CD4-positive, alpha-beta T cell treated with Interleukin-4 for 4 hours (primary cell): ENCODE measurements around the gene HLCS.
A peak's percentile ranks its signal among the peaks of the same experiment; 100 is the strongest.

Experiments used
- DNase-seq: peaks from one replicate; pipeline ENCODE4 v3.0.0-alpha.2; 2020

HLCS gene

DNA sequence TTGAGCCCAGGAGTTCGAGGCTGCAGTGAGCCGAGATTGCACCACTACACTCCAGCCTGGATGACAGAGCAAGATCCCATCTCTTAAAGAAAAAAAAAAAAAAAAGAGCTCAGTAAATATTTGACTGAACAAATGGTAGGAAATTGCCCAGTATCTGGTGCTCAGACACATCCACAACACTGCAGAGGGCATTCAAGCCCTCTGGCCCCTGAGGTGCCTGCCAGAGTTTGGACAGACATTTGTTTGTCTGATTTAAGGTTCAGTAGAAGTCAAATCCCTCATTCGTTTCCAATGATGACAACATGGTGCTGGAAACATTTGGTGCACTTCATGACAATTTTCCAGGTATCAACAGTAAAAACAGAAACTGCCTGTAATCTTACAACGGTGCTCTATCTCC, 86.6 kb downstream of the HLCS start:
- DNase-seq, result no peak

DNA sequence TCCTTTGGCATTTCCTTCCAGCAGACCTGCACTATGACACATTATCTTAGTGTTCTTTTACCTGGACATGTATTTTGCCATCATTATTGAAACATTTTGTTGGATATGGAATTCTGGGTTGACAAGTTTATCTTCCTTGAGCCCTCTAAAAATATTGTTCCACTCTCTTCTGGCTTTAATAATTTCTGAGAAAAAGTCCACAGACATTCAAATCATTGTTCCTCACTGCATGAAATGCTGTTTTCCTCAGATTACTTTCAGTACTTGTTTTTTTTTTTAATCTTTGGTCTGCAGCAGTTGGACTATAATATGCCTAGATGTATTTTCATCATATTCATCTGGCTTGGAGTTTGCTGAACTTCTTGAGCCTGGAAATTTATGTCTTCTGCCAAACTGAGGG, 88.7 kb downstream of the HLCS start:
- no peak for DNase-seq

DNA sequence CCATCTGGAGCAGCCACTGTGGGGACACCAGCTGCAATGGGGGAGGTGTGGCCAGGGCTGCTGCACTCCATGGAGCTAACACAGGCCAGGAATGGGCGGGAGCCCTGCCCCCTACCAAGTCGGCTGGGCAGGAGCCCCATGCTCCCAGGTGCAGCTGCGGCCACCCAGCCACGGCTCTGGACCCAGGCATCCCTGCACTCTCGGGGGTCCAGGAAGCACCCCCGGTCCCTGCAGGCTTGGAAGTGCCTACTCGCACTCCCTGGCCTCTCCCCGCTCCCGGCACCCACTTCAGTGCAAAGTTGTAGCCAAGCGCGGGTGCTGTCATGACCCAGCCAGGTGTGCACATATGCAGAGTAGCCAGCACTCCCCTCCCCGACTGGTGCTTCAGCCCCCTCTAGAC, 91.8 kb downstream of the HLCS start:
- no peak for DNase-seq

DNA sequence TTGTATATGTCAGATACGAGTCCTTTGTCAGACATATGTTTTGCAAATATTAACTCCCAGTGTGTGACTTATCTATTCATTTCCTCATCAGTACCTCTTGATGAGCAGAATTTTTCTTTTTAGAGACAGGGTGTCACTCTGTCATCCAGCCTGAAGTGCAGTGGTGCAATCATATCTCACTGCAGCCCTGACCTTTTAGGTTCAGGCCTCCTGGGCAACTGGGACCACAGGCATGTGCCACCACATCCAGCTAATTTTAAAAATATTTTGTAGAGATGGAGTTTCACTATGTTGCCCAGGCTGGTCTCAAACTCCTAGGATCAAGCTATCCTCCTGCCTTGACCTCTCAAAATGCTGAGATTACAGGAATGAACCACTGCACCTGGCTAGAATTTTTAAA, 93.0 kb downstream of the HLCS start:
- no peak for DNase-seq

DNA sequence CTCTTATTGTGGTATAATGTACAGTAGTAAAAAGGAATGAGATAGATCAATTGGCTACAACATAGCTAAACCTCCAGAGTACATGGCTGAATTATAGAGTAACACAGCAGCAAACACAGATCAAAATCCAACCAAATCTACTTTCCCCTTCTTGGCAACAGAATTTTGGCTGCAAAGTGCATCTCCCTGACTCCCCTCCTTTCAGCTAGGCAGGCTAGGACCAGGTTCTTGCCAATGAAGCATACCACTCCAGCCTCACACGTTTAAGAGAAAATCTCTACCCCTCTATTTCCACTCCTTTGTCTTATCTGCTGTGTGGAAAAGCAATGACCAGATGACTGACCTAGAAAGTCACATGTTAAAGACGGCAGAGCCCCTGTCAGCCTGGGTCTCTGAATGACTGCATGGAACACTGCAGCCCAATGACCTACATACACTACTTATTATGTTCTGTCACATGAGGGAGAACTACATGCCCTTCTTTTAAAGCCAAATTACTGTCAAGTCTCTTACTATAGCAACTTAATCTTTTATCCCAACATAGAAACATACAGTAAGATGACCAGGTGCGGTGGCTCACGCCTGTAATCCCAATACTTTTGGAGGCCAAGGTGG, 99.1 kb downstream of the HLCS start:
- no peak for DNase-seq

DNA sequence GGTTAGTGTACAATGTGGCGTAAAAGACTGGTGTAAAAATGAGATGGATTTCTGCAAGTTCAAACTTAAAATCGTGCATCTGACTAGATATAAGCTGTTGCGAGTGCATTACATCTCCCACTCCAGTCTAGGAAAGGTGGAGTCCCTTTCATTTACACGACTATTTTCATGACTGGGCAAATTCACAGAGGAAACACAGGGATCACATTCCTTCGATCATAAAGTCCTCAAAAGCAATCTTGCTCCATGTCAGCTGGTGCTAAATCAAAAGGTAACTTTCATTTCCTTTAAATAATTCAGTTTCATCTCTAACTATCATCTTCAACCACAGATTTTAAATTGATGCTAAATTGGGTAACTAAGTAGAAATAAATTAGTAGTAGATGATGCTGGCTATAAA, 100.0 kb downstream of the HLCS start:
- no peak for DNase-seq

DNA sequence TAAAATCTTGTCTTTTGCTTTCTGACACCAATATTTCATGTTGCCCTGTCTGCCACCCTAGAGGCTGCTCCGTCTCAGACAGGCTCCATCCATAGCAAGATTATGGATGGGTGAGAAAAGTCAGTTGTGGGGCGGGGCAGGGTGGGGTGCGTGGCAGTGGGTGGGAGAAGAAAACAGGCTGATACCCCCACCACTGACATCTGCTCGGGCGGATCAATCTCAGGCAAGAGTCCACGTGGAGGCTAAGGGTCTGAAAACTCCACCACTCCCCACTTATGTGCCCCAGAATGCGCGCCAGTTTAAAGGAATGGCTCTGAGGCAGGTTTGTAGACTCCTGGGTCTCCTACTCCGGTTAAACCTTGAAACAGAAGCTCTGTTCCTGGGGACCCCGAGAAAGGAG, 101.5 kb downstream of the HLCS start:
- DNase-seq, result no peak

DNA sequence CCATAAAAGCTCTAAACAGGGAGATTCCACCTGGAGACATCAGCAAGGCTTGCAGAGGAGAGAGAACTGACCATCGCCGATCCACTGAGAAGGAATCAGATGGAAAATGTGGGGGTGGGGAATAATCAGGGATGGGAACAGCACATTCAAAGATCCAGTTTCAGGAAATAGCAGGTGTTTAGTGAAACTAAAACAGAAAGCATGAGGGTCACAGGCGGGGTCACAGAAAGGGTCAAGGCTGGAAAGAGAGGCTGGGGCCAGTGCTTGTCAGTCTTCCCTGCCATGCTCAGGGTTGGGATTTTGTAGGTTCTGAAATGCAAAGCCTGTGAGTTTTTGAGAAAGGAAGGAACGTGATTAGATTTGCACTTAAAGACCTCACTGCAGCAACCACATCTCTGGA, 103.2 kb downstream of the HLCS start:
- DNase-seq, result no peak

DNA sequence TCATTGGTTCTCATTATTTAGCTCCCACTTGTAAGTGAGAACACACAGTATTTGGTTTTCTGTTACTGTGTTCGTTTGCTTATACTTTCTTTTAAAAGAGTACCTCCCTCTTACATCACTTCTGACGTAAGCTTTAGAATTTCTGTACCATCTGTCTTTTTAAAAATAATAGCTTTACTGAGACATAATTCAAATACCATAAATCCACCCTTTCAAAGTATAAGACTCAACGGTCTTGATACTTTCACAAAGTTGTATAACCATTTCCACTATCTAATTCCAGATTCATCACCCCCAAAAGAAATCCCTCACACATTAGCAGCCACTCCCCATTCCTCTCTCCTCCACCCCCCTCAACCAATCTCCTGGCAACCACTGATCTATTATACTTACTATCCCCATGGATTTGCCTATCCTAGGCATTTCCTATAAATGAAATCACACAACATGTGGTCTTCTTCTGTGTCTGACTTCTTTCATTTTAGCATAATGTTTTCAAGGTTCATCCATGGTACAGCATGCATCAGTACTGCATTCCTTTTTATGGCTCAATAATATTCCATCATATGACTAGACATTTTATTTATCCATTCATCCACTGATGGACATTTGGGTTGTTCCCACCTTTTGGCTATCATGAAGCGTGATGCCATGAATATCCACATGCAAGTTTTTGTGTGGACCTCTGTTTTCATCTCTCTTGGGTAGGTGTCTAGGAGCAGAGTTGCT, 104.7 kb downstream of the HLCS start:
- no peak for DNase-seq

DNA sequence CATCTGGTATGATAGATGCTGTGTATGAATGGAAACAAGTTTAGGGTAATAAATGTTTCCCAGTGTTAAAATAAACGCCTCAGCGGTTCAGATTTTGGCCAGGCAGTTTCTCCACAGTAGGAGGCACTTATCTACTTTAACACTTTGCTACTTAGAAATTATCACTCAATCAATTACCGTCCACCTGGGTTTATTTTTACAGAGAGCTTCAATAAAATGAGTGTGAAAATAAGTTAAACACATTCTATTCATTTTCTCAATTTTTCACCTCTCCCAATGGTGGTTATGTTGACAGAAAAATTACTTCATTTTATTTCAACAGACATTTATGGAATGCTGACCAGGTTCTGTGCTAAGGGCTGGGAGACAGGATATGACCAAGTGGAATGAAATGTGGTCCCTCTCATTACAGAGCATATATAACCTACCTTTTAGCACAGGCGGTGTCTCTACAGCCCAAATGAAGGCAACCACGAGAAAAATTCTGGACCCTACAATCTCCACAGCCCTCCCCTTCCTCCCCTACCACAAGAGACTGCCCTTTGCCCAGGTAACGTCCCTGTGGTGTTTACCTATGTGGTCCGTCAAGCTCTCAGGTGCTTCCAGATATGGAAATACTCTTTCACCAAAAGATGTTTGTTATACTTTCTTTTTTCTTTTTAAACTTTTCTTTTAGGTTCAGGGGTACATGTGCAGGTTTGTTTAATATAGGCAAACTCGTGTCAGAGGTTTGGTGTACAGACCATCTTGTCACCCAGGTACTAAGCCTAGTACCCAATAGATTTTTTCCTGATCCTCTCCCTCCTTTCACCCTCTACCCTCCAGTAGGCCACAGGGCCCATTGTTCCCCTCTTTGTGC, 105.5 kb downstream of the HLCS start:
- no peak for DNase-seq

DNA sequence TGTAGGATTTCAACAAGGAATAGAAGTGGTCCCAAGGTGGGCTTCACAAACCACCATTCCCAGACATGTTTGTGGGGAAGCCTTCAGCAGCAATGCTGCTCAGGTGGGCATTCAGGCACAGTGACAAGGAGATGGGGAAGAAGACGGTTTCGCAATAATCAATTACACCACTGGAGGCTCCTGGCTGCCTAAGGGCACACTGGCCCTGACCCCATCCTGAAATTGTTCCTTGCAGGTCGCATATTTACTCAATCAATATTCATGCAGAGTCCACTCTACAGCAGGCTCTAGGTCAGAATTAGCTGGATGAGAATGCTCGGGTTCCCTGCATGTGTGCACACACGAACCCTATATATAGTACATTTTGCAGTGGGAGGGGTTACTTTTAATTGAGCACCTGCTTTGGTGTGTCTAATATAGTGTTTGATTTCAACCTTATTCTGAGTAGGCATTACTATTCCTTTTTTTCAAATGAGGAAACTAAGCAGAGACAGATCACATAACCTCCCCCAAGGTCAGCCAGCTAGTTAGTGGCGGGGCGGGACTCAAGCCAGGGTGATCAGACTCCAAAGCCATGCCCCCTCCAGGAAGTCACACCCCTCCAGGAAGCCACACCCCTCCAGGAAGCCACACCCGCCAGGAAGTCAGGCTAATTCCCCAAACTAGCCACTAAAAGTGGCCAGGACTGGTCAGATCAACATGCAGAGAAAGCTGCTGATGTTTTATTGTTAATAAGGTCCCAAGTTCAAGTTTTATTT, 106.5 kb downstream of the HLCS start:
- DNase-seq, result peak; percentile 36

DNA sequence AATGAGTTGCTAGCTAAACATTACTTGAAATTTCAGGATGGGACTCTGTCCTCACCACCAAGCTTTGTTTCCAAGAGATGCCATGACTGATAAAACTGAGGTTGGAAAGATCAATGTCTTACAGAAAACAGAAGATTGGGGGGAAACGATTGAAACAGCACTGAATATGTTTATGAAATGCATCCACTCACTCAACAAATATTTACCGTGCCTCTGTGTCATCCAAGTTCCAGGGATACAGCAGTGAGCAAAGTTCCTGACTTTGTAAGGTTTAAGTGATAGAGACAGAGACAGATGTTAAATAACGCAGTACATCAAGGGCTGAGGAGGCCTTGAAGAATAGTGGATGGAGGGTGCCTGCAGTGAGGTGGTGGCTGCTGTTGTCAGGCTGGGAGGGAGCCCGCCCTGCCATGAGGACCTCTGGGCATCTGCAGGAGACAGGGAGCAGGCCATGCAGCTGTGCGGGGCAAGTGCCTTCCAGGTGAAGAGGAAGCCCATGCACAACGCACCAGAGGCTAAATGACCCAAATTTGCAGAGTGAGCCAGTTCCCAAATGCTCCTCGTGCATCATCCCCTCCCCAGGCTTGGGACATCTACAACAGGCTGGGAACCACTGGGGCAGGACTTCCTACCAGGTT, 108.0 kb downstream of the HLCS start:
- DNase-seq, result no peak

DNA sequence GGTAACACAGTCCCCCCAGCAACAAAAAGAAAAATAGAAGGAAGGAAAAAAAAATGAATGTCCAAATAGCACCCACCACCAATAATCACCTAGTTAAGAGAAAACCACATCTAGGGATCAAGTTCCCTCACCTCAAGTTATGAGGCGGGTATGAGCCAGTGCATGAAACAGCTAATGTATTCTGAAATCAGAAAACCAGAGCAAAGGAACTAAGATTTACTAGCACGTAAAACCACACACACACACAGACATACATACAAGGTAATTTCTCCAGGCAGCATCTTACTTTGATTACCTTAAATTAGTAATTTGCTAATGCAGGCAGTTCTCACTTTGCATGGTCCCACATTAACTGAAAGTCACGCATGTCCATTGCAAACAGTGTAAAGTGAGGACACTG, 109.8 kb downstream of the HLCS start:
- no peak for DNase-seq

DNA sequence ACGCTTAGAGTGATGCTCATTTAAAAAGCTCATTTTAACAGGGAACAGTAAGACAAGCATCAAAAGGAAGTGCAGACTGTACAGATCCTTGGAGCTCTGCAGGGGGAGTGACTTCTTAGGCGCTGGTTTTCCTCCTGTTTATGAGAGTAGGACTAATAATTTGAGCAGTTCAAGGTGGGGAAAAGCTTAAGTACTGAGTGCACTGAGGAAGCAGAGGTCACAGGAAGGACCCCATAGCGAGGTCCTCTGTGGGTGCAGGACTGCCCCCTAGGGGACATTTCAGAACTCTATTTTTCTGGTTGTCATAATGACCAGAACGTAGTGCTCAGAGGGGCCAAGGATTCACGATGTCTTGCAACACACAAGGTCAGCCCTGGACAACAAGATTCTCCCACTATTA, 112.1 kb downstream of the HLCS start:
- DNase-seq, result peak; percentile 8

DNA sequence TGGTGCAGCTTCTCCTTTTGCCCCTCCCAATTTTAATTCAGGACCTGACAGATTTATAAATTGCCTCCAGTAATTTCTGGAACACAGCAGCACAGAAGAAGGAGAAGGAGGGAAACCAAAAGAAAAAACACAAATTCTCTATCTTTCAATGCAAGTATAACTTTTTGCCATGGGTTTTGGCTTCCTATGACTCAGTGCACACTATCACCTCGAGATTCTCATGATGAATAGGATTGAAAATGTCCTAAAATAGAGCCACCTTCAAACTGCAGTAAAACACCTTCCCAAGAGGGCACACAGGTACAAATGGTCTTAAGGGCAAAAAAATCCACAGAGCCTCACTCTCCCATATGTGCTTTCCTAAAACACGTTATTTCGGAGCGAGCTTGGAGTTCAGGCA, 113.6 kb downstream of the HLCS start:
- no peak for DNase-seq

DNA sequence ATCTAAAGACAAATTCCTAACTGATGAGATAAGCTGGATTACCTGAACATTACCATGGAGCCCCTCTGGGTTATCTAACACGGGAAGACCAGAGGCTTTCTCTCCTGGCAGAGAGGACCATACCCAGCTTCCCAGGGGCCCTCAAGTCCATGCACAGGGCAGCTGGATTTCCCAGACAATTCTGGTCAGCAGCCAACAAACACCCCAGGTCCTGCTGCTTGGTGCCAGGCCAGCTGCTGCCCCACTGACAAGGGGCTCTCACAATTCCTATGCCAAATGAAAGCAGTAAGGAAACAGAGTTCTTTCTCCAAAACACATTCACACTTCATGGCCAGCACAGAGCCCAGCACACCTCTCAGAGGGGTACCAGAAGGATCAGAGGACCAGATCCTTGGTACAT, 114.2 kb downstream of the HLCS start:
- DNase-seq, result no peak

DNA sequence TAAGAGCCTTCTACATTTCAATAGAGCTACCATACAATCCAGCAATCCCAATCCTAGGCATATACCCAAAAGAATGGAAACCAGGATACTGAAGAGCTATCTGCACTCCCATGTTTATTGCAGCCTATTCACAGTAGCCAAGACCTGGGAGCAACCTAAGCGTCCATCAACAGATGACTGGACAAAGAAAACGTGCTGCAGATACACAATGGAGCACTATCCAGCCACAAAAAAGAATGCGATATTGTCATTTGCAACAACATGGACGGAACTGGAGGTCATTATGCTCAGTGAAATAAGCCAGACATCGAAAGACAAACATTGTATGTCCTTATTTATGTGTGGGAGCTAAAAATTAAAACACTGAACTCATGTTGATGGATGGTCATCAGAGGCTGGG, 115.3 kb downstream of the HLCS start:
- no peak for DNase-seq

DNA sequence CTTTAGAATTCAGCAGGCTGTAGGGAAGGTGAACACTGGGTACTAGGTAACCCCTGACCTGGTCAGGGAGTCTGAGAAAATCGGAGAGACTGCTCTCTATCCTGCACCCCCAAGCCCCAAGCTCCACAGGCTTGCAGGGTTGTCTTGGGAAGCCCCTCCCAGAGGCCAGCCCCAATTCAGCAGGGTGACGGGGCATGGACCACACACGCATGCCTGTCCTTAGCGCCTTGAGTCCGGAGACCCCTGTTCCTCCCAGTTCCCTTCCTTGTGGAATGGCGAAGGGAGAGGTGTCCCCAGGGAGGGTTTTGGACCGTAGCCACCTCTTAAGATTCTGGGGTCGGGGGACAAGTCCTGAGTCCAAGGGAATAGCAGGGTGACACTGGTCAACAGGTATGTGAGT, 116.1 kb downstream of the HLCS start:
- DNase-seq, result no peak

DNA sequence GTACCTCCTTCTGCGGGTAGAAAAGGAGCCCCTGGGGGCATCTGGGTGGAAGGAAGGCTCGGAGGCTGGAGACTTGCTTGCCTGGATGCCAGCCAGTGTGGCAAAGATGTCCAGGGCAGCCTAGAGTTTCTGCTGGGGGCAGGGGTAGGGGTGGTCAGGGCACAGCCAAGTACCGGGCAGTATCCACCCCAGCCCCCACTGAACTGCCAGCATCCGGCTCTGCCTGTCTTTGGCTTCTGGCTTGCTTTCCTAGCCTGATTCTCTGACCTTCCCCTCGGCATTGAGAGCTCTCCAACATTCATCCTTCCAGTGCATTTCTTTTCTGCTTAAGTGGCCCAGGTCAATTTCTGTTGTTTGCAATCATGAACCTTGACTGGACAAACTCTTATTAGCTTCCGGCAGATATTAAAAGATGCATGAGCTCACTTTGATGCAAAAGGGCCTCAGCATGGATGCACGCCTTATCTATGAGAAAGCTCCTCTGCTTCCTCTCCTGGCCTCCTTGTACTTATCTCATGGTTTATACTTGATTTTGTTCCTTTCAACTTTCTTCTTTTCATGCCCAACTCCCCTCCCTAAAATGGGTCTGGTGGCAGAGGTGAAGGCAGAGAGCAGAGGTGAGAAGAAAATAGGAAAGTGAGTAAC, 116.9 kb downstream of the HLCS start:
- no peak for DNase-seq

DNA sequence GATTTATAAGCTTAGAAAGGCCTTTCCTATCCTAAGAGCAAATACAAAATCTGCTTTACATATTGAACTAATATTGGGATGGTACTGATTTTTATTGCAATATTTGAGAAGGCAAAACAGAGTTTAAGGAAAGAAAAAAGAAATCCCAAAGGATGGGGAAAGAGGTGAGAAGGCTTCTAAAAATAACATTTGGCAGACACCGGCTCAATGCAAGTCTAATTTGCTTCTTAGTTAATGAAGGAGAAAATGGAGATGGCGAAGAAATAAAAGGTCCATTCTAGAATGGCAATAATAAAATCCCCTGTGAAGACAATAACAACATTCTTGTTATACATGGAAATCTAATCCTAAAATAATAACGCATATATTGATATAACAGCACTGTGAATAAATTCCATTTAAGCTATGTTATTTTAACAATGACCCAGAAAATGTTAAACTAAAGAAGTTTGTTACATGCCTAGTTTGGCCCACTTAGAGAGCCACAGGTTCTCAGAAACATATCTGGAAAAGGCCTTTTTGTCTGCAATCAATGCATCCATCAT, 117.7 kb downstream of the HLCS start:
- no peak for DNase-seq

DNA sequence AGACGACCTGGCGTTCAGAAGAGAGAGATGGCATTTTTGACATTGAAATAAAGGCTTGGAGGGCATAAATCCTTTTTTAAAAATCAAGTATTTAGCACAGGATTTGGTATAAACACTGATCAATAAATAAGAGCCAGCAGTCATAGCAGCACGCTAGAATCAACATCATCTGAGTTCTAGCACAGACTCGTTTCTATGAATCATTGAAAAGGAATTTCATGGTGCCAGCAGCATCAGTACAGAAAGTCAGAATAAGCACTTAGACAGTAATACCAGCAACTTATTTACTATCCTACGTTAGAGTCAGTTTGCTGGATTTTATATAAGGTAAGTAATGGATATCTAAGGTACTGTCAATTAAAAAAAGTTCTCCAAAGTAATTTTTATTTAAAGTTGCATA, 119.3 kb downstream of the HLCS start:
- no peak for DNase-seq

DNA sequence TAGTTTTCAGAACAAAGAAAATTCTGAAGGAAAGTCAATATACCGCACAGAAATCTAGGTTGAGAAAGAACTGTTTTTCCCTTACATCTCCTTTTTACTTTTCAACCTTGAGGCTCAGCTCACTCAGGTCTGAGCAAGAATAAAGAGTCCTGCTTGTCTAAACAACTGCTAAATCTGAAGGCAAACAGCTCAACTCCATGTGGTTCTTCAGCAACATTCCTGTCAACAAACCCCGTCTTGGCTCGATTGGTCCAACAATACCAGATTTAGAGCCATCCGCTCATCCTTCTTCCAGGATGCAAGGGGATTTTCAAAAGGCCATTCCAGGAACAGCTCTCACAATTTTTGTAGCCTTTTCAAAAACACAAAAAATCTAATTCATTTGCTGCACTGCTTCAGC, 119.8 kb downstream of the HLCS start:
- DNase-seq, result no peak
